Right forelimb (tissue), 1 donor: ENCODE measurements around the gene TNFRSF18.

Source experiments
- DNase-seq: peaks from one replicate; pipeline ENCODE4 v3.0.0-alpha.2; 2018

Gene TNFRSF18

GRCh38 chr1:1240348-1240732 is 33.9 kb upstream of the TNFRSF18 start:
- DNase-seq = no peak

GRCh38 chr1:1239614-1240347 is 33.4 kb upstream of the TNFRSF18 start:
- DNase-seq = no peak

GRCh38 chr1:1239227-1239613 is 32.8 kb upstream of the TNFRSF18 start:
- DNase-seq = no peak

- DNase-seq = no peak
Measured at GRCh38 chr1:1238702-1239178, 32.3 kb upstream of the TNFRSF18 start.

GRCh38 chr1:1237874-1238701 is 31.7 kb upstream of the TNFRSF18 start:
- no peak for DNase-seq

GRCh38 chr1:1236945-1237873 is 30.8 kb upstream of the TNFRSF18 start:
- DNase-seq = no peak

- DNase-seq = no peak
Measured at GRCh38 chr1:1236176-1236763, 29.9 kb upstream of the TNFRSF18 start.

- DNase-seq = no peak
Measured at GRCh38 chr1:1235016-1235744, 28.8 kb upstream of the TNFRSF18 start.

GRCh38 chr1:1234180-1234808 is 27.9 kb upstream of the TNFRSF18 start:
- no peak for DNase-seq

GRCh38 chr1:1233567-1233892 is 27.1 kb upstream of the TNFRSF18 start:
- DNase-seq = no peak

- DNase-seq = no peak
Measured at GRCh38 chr1:1232796-1233566, 26.6 kb upstream of the TNFRSF18 start.

GRCh38 chr1:1232208-1232795 is 25.9 kb upstream of the TNFRSF18 start, which contains the start of gene B3GALT6:
Gene B3GALT6, plus strand, starts transcription at chr1:1232237. Its CDS starts 42 bp downstream, at chr1:1232279.
- DNase-seq = no peak

- DNase-seq = peak; percentile 97
Measured at GRCh38 chr1:1231400-1232207, 25.2 kb upstream of the TNFRSF18 start, which contains the start of gene SDF4. Gene SDF4, minus strand, starts transcription at chr1:1232001. Its CDS starts 3,229 bp downstream, at chr1:1228772.

GRCh38 chr1:1230656-1231399 is 24.4 kb upstream of the TNFRSF18 start:
- no peak for DNase-seq

- DNase-seq = no peak
Measured at GRCh38 chr1:1229770-1230169, 23.4 kb upstream of the TNFRSF18 start.

- DNase-seq = no peak
Measured at GRCh38 chr1:1228596-1229321, 22.4 kb upstream of the TNFRSF18 start.

- DNase-seq = no peak
Measured at GRCh38 chr1:1228187-1228586, 21.8 kb upstream of the TNFRSF18 start.

- DNase-seq = no peak
Measured at GRCh38 chr1:1227386-1227785, 21.0 kb upstream of the TNFRSF18 start.
